Lower lobe of right lung (tissue), 2 donors: ENCODE data around the gene ZNF362. TPM values are rescaled to one million over a fixed set of nuclear protein-coding genes. Genes with fewer than 3 reads are reported as not detected.
"Not testable (repeated sequence)": the region's sequence is repeated elsewhere in the genome, so short reads cannot be mapped to it uniquely, and the experiment has no call there.

Experiments
- ATAC-seq, 2 donors: fragments of 200-7000 bp; cut with Tn5 transposase; one replicate each; pipeline ENCODE4 v1.9.1; 2020 to 2022; ENCODE audit warnings: mild to moderate bottlenecking in 2 of 2, moderate library complexity in 2 of 2
- DNase-seq: peaks from one replicate; pipeline ENCODE4 v3.0.0-alpha.2; 2020
- H3K27ac ChIP-seq: fragments of 200-600 bp; one replicate; pipeline ENCODE4 v1.8.0; 2022
- H3K27me3 ChIP-seq: fragments of 200-600 bp; one replicate; pipeline ENCODE4 v1.8.0; 2022; ENCODE audit warnings: low read depth
- H3K36me3 ChIP-seq: fragments of 200-600 bp; one replicate; pipeline ENCODE4 v1.8.0; 2022; ENCODE audit warnings: mild to moderate bottlenecking
- H3K4me1 ChIP-seq: fragments of 200-600 bp; one replicate; pipeline ENCODE4 v1.8.0; 2022
- H3K4me3 ChIP-seq: fragments of 200-600 bp; one replicate; pipeline ENCODE4 v1.8.0; 2022; ENCODE audit warnings: mild to moderate bottlenecking
- H3K9me3 ChIP-seq: fragments of 200-600 bp; one replicate; pipeline ENCODE4 v1.8.0; 2022
- CTCF ChIP-seq: fragments of 200-600 bp; IDR thresholded peaks from one replicate; pipeline ENCODE4 v1.8.0; 2022; ENCODE audit warnings: antibody characterized with exemption, mild to moderate bottlenecking
- intact Hi-C: fragments of 100-400 bp; cut with DNase I; formaldehyde crosslinking; loops from one replicate; pipeline ENCODE4 v1.11.0; 2022
- total RNA-seq: library from RNA; stranded (reverse); fragmentation: NEBNext Ultra II Directional; extraction: Animal tissue kit (Norgen Biotek cat#: 25700); gene quantifications from one replicate; pipeline ENCODE4 v1.2.1, GENCODE V29; 2021
- donor health status: DM: no; HTN: yes; CAD: no; lungs with severe emphysema.

Gene ZNF362
- total RNA-seq, 1 donor from 2014 or later: 30.7 TPM

DNA sequence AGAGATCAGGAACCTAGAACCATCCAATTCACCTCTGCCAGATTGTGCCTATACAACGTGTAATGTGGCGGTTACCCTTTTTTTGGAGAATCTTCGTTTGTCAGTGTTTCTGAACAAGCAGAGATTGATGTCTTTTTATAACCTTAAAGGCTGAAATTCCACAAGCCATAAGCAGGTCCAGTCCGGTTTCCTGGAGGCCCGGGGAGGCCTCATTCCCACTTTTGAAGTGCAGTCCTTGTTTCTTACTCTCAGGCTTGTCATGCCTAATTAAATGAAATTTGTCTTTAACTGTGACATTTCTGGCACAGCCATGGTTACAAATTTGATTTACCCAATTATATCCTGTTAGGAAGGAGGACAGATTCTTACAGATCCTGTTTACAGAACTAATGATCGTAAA lies 27.8 kb downstream of the ZNF362 start:
- H3K27me3 ChIP-seq: no peaks in the 10 kb centered on the region
- H3K4me3 ChIP-seq: no peak overlapping the region
- peaks cover 76% of the 10 kb centered on the region for H3K36me3 ChIP-seq
- intact Hi-C loops: no loop called here
- no peak for ATAC-seq
- TF ChIP-seq CTCF: no peak
- no peak overlapping the region for H3K27ac ChIP-seq
- H3K9me3 ChIP-seq: no peaks in the 10 kb centered on the region
- H3K4me1 ChIP-seq: no peaks in the 10 kb centered on the region
- no peak for DNase-seq

- DNase-seq (no peak), ATAC-seq (no peak)
- TF ChIP-seq CTCF: no peak
- no peaks in the 10 kb centered on the region for H3K9me3 ChIP-seq
- intact Hi-C loops: no loop called here
- no peaks in the 10 kb centered on the region for H3K27me3 ChIP-seq
- no peaks in the 10 kb centered on the region for H3K4me1 ChIP-seq
- no peak overlapping the region for H3K4me3 ChIP-seq
- peaks cover 55% of the 10 kb centered on the region for H3K36me3 ChIP-seq
- peak overlapping the region; percentile 36 for H3K27ac ChIP-seq
Observed at GRCh38 chr1:33286451-33287185, 30.3 kb downstream of the ZNF362 start.

- H3K36me3 ChIP-seq: peaks cover 48% of the 10 kb centered on the region
Observed at GRCh38 chr1:33287317-33287716, 31.0 kb downstream of the ZNF362 start.

DNA sequence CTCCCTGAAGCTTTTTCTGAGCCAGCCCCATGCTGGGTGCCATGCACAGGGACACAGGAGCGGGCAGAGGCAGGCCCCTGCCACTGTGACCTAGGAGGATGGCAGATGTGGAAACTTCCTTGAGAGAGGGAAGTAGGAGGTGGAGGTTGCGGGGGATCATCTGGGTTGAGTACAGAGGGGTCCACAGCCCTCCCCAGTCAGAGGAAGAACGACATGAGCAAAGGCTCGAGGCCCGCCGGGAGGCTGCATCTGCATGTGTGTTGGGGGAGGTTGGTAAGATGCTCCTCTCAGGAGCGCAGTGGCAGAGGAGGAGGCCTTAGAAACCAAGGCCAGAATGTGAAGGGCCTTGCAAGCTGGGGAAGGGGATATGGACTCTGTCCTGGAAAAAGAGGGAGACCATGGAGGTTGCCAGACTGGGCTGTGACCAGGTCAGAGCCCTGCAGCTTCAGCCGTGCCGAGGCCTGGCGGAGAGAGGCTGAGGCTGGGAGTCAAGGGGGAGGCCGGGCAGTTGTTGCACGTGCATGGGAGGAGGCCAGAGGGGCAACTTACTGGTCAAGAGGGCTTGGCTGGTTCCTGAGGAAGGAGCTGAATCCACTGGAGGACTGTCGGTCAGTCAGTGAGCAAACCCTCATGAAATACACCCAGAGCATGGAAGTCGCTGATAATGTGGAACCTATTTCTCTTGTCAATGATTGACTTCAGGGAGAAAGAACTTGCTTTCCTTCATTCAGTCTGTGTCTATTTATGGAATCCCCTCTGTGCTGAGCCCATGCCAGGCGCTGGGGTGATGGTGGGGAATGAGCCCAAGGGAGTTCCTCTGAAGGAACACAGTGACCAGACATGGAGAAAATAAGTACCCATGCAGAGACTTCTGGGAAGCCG lies 32.9 kb downstream of the ZNF362 start:
- no peaks in the 10 kb centered on the region for H3K4me1 ChIP-seq
- intact Hi-C loops: no loop called here
- no peak overlapping the region for H3K27ac ChIP-seq
- no peak for TF ChIP-seq CTCF
- H3K36me3 ChIP-seq: peaks cover 37% of the 10 kb centered on the region
- H3K4me3 ChIP-seq: no peak overlapping the region
- H3K27me3 ChIP-seq: no peaks in the 10 kb centered on the region
- ATAC-seq (no peak), DNase-seq (no peak)
- H3K9me3 ChIP-seq: no peaks in the 10 kb centered on the region

More at GRCh38 chr1:33287317-33287716, 31.0 kb downstream of the ZNF362 start:
- no peaks in the 10 kb centered on the region for H3K4me1 ChIP-seq
- no peak for DNase-seq
- intact Hi-C loops: no loop called here
- no peak overlapping the region for H3K4me3 ChIP-seq
- TF ChIP-seq CTCF: no peak
- H3K27ac ChIP-seq: no peak overlapping the region
- no peaks in the 10 kb centered on the region for H3K27me3 ChIP-seq
- no peaks in the 10 kb centered on the region for H3K9me3 ChIP-seq
- no peak for ATAC-seq

DNA sequence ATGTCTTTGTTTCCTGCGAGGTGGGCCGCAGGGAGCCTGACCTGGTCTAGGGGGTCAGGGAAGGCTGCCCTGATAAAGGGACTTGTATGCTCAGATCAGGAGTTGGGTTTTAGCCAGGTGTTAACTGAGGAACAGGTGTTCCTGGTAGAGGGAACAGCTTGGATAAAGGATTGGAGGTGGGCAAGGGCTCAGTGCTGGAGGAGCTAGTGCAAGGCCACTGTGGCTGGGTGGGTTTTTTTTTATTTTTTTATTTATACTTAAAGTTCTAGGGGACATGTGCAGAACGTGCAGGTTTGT lies 33.5 kb downstream of the ZNF362 start:
- H3K36me3 ChIP-seq: peaks cover 39% of the 10 kb centered on the region
- TF ChIP-seq CTCF: no peak
- peaks cover under 1% of the 10 kb centered on the region for H3K4me1 ChIP-seq
- intact Hi-C loops: loop anchor here (10.0 kb wide), 1 partner anchor 75 kb away; no protein-coding TSS in a partner anchor
- no peak for DNase-seq
- no peak overlapping the region for H3K4me3 ChIP-seq
- no peak for ATAC-seq
- no peak overlapping the region for H3K27ac ChIP-seq
- H3K9me3 ChIP-seq: no peaks in the 10 kb centered on the region
- H3K27me3 ChIP-seq: no peaks in the 10 kb centered on the region

DNA sequence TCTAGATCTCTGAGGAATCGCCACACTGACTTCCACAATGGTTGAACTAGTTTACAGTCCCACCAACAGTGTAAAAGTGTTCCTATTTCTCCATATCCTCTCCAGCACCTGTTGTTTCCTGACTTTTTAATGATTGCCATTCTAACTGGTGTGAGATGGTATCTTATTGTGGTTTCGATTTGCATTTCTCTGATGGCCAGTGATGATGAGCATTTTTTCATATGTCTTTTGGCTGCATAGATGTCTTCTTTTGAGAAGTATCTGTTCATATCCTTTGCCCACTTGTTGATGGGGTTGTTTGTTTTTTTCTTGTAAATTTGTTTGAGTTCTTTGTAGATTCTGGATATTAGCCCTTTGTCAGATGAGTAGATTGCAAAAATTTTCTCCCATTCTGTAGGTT lies 34.3 kb downstream of the ZNF362 start:
- intact Hi-C loops: loop anchor here (10.0 kb wide), 1 partner anchor 74 kb away; no protein-coding TSS in a partner anchor
- ATAC-seq: not testable (repeated sequence)

More for the DNA sequence above, 34.3 kb downstream of the ZNF362 start:
- peaks cover 37% of the 10 kb centered on the region for H3K36me3 ChIP-seq
- not testable (repeated sequence) for H3K27me3 ChIP-seq, H3K4me1 ChIP-seq, DNase-seq, H3K4me3 ChIP-seq, H3K27ac ChIP-seq, H3K9me3 ChIP-seq
